GM21717 (cell line): ENCODE measurements around the gene RAB8A.
"Not testable (repeated sequence)": the region's sequence is repeated elsewhere in the genome, so short reads cannot be mapped to it uniquely, and the experiment has no call there.

Experiments
- ATAC-seq: cut with Tn5 transposase; IDR thresholded peaks from one replicate; pipeline ENCODE4 v1.9.1; 2021; ENCODE audit warnings: mild to moderate bottlenecking, moderate library complexity; ENCODE audit not compliant: unreplicated experiment

RAB8A gene

DNA sequence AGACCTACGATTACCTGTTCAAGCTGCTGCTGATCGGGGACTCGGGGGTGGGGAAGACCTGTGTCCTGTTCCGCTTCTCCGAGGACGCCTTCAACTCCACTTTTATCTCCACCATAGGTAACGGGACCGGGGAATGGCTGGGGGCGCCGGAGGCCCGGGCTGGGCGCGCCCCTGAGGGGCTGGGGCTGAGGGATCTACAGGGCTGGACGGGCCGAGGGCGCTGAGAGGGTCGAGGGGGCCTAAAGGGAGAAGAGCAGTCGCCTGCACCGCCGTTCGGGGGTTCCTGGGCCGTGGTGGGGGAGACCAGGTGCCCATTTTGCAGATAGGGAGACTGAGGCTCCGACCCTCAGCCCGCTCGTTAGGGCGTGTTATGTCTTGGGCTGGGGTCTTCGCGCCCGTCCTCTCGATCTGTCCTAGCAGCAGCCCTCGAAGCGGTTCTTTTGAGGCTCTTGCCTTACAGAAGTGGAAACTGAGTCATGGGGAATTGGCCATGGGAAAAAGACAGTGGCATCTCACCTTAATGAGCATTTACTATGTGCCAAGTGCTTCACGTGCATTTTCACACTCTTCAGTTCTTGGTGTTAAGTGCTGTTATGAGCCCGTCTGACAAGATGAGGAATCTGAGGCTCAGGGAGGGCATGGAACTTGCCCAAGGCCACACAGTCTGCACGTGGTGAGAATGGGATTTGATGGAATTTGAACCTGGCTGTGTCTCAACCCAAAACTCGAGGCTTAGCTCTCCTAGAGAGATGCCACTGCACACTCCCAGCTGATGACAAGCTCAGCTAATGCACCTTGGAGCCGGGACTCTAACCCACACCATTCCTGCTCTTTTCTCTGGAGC lies 442 bp downstream of the RAB8A start:
- no peak for ATAC-seq

DNA sequence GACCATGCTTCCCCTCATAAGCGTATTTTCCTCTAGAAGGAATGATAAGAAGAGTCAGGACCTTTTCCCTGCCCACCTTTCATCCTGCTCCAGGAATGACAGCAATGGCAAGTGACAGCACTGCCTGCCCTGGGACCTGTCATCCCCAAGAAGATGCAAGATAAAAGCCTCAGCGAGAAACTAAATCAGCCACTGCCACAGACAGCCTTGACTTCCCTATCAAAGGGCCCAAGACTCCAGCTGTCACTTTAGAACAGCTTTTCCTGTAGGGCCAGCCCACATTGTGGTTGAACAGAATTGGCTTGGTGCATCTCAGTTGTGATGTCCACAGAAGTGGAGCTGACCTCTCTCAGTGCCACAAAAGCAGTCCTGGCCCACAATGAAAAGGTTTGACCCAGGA lies 1.1 kb downstream of the RAB8A start:
- no peak for ATAC-seq

DNA sequence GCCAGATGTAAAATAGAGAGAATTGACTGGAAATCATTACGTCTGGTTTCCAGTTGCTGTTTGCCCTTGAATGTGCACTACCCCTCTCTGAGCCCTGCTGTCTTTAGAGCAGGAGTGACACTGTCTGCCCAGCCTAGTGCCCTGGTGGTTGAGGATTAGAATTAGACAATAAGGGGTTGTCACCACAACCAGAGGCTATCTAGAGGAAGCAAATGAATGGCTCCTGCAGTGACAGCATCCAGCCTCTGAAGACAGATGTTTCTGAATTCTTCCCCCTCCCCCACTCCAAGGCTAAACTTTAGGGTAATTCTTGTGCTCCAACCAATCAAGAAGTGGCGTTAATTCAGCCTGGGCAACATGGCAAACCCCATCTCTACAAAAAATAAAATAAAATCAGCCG lies 2.0 kb downstream of the RAB8A start:
- ATAC-seq, result no peak

DNA sequence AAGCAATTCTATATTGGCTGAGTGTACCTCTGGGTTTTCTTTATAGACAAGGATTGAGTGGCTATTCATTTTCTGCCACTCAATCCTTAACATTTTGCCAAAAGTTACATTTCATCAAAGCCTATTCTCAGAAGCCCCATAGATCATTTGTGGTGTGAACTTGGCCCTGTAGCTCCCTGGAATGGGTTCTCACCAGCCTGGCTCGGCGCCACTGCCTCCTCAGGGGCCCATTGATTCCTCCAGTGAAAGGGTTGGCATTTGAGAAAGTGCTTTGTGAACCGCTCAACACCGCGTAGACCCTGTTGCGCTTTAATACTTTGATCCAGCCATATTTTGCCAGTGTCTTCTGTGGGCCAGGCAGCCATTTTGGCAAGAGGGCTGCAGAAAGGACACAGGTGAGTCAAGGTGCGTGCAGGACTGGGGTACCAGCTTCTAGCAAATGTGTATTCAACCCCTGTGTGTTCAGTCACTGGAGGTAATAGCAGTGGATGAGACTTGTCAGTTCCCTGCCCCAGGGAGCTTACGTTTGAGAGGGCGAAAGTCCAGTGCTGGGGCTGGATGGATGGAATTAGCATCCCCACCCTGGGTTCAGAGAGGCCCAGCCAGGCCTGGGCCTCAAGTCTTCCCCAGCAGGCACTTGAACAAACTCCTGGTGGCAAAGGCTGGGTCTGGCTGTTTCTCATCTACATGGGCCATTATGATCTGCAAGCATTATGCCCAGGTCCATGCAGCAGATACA lies 3.8 kb downstream of the RAB8A start:
- no peak for ATAC-seq

DNA sequence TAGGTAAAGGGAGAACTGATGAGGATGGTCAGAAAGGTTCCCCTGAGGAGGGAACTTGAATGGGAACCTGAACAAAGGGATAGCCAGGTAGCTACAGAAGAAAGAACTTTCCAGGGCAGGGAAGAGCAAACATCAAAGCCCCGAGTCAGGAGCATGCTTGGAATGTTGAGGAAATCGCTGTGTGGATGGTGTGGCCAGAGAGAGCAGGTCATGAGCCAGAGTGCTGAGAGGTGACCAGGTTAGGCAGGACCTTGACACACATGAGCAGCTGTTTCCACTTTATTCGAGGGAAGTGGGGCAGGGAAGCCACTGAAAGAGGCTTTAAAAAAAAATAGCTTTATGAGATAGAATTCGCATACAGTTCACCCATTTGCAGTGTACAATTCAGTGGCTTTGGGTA lies 4.4 kb downstream of the RAB8A start:
- ATAC-seq, result no peak

DNA sequence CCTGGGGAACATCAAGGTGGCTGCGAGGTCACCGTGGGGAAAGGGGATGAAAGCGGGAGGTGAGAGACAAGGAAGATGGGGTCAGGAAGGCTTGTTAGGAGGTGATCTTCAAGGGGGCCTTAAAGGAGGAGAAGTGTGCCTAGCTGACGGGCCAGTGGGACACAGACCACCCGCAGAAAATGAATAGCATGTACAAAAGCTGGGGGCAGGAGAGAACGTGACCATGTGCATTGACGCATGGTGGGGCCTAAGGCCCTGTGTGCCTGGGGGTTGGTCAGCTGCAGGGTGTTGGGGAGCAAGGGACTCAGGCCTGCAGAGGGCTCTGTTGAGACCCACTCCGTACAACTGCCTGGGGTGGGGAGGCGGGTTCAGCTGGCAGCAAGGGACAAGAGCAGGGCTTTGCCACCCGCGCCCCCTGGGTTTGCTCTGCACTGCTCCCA lies 5.9 kb downstream of the RAB8A start:
- ATAC-seq, result no peak

DNA sequence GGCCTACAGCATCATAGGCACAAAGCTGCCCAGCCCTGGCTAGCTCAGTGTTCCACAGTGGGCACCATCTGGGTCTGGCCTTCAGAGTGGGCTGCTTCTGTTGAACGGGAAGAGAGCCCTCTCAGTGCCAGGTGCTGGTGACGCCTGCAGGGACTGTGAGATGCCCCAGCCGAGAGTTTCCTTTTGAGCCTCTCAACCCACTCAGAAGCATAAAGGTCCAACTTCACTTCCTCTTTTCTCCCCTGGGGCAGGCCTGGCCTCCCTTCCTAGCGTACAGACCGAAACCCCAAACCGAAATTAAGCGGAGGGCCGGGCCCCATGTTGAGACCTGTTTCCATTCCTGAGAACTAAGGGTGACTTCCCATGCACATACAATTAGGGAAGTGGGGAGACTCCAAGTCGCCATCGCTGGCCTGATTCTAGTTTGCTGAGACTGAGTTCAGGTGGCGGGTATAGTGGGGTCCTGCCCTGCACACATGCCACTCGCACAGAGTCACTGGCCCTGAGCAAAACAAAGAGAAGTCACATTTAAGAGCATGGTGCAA lies 6.9 kb downstream of the RAB8A start:
- ATAC-seq, result peak; percentile 65

DNA sequence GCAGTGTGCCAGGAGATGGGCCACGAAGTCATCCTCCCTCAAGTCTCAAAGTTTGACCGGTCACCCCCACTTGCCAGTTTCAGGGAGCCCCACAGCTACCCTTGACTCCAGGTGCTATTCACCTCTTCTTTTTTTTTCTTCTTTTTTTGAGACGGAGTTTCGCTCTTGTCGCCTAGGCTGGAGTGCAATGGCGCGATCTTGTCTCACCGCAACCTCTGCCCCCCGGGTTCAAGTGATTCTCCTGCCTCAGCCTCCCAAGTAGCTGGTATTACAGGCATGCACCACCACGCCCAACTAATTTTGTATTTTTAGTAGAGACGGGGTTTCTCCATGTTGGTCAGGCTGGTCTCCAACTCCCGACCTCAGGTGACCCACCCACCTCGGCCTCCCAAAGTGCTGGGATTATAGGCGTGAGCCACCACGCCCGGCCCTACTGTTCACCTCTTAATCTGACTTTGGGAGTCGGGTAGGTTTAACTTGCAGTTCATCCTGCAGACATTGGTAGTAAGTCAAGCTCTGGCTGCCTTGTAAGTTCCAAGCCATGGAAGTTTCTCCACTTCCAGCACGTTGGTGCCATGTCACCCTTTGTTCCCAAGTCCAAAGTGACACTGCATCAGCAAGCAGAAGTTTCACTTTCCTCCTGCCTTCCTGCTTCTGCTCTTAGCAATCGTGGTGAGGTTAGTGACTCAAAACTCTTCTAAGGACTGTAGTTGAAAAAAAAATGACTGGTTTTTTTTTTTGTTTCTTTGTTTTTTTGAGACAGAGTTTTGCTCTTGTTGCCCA lies 7.6 kb downstream of the RAB8A start:
- ATAC-seq, result not testable (repeated sequence)

DNA sequence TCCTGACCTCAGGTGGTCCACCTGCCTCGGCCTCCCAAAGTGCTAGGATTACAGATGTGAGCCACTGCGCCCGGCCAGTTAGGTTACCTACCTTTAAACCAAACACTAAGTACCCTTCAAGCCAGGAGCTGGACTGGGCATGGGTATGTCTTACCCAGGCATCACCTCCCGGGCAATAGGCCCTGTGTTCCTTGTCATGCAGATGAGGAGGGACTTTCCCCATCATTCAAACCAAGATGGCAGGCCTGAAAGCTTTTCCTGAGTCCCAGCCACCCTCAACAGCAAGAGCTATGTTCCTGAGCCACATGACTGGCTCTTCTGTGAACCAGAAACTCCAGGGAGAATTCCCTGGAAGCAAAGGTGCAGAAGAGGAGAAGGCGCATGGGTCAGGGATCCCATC lies 9.5 kb downstream of the RAB8A start:
- no peak for ATAC-seq

DNA sequence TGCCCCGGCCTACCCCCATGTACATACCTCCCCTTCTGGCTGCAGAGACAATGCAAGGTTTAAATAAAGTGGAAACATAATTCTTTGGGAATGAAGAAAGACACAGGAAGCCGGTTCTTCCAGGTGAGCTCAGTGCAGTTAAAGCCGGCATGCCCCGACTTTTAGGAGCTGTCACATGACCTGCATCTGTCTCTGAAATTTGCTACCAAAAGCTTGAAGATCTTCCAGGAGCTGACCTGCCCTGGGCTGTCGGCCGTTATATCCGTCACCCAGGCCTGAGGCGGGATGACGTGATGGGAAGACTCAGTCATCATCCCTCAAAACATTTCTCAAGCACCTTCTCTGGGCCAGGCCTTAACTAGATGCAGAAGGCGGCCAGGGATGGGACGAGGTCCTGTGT lies 10.3 kb downstream of the RAB8A start:
- ATAC-seq, result no peak

DNA sequence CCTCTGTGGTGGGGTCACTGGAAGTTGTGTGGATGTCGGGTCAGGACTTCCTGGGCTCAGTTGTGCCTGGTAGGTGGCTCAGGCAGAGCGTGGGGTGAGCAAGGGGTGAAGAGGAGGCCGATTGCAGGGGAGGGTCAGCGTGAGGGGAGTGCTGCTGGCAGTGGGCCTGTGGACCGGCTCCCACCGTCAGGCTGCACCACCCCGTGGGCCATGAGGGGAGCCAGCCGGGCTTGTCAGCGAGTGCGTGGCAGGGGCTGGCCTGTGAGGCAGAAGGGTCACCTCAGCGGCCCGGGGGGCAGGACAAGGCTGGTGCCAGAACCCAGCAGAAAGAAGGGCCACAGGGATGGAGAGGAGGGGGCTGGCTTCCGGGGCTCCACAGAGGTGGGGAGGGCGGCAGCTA lies 13.3 kb downstream of the RAB8A start:
- ATAC-seq, result no peak

DNA sequence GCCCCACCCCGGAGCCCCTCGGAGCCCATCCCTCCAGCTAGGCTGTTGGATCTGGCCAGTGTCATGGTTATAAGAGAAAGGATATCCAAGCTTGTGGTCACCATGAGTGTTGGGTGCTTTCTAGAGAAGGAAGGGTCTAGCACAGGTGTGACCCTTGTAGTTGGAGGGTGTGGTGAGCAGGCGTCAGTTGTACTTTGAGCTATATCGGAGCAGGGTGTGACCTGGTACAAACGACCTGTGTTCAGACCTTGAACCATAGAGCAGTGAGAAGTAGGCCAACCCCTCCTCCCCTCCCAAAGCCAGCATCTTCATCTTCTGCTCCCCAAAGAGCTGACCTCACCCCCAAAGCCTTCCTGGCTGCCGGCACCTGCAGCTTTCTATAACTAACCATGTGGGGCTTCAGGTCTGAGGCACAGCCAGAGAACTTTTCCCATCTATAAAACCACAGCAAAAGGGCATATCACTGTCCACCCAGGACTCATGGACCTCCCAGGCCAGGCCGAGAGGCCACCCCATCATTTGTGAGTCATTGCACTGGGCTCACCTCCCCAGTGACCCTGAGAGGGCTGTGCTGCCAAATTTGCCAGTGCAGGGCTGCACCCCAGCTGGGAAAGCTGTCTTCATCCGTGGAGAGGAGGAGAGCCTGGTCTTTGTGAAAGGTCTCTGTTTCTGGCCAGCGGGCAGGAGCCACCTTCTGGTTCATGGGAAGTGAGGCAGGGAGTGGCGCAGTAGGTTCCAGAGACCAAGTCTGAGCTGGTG lies 14.2 kb downstream of the RAB8A start:
- ATAC-seq, result no peak

DNA sequence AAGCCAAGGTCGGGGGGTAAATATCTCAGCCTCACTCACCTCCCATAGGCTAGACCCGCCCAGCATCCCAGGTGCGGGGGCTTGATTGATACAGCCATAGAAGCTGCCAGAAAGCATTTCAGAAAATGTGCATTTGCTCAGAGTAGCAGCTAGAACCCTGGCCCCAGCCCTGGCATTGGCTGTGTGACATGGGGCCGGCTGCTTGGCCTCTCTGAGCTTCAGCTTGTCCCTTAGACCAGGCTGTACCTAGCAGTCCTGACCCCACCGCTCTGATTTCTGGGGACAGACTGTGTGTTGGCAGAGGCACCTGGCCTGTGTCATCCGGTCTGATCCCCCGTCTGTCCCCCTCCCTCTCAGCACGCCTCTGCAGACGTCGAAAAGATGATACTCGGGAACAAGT lies 15.4 kb downstream of the RAB8A start:
- ATAC-seq, result no peak

DNA sequence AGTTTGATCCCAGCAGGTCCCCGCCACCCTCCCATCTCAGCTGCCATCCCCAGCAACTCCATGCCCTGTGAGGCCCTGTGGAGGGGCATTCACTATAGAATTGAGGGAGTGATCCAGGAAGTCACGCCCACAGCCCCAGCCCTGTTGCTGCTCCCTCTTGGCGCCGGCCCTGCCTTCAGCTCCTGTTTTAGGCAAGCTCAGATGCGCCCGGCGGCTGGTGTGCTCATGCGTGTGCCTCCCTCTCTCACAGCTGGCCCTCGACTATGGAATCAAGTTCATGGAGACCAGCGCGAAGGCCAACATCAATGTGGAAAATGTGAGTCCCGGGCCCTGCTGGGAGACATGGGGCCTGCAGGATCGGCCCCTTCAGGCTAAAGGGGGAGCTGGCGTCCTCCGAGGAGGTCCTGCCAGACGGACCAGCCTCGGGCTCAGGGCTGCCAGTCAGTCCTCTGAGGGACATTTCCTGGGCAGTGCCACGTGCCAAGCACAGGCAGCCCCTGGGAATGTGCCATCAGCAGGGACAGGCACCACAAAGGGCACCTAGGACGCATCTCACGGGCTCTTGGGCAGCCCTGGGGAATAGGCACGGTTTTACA lies 16.2 kb downstream of the RAB8A start:
- no peak for ATAC-seq

DNA sequence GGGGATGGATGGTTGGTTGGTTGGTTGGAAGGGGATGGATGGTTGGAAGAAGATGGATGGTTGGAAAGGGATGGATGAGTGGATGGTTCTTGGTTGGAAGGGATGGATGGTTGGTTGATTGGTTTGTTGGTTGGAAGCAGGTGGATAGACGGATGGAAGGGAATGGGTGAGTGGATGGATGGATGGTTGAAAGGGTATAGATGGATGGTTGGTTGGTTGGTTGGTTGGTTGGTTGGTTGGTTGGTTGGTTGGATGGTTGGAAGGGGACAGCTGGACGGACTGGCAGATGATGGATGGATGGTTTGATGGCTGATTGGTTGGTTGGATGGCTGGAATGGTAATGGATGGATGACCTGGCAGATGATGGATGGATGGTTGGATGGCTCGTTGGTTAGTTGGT lies 20.0 kb downstream of the RAB8A start:
- no peak for ATAC-seq

DNA sequence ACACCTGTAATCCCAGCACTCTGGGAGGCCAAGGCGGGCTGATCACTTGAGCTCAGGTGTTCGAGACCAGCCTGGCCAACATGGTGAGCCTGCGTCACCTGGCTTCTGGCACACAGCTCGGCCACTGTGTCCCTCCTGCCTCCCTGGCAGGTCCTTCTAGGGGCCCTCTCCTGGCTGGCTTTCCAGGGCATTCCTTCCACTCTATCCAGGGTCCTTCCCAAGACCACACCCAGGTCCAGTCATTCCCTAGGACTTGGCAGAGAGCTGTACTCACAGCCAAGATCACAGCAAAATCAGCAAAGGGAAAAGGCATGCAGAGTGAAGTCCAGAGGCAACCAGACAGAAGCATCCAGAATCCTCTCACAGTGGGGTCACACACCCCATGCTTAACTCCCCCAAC lies 22.1 kb downstream of the RAB8A start:
- no peak for ATAC-seq

DNA sequence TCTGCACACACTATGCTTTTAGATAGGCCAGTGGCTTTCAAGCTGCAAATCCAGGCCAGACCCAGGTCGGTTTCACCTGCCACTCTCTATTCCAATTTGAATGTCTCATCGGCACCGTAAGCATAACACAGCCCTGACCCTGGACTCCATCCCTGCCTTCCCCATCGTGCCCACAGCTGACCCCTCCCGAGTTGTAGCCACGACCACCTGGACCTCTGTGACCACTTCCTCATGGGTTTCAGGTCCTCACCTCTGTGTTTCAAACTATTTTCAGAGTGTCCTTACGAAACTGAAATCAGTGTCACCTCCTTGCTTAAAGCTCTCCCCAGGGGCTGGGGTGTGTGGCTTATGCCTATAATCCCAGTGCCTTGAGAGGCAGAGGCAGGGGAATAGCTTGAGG lies 22.8 kb downstream of the RAB8A start:
- no peak for ATAC-seq

DNA sequence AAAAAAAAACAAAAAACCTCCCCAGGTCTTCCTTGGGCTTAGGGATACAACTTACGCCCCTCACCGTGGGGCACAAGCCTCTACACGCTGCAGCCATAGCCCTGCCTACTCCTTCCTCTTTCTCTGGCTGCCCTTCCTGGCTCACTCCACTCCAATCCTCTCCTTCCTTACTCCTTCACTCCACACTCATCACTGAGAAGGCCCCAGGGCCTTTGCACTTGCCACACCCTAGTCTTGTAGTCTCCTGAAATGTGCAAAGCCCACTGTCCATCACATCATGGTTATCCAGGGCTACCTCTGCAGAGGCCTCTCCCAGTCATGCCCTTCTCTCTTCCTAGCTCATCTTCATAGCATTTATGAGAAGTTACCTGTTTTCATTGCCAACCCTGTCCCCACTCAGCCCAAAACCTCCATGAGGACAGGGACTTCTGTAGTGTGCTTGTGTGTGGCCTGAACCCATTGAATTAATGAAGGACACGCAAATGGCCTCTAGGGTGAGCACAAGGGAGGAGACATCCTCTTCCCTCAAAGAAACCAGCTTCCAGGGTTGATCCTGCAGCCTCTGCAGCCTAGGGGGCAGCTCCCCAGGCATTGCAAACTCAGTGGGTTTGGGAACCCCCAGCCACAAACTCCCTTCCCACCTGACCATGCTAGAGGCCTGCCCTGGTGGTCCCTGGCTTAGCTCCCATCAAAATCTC lies 23.9 kb downstream of the RAB8A start:
- ATAC-seq, result no peak

DNA sequence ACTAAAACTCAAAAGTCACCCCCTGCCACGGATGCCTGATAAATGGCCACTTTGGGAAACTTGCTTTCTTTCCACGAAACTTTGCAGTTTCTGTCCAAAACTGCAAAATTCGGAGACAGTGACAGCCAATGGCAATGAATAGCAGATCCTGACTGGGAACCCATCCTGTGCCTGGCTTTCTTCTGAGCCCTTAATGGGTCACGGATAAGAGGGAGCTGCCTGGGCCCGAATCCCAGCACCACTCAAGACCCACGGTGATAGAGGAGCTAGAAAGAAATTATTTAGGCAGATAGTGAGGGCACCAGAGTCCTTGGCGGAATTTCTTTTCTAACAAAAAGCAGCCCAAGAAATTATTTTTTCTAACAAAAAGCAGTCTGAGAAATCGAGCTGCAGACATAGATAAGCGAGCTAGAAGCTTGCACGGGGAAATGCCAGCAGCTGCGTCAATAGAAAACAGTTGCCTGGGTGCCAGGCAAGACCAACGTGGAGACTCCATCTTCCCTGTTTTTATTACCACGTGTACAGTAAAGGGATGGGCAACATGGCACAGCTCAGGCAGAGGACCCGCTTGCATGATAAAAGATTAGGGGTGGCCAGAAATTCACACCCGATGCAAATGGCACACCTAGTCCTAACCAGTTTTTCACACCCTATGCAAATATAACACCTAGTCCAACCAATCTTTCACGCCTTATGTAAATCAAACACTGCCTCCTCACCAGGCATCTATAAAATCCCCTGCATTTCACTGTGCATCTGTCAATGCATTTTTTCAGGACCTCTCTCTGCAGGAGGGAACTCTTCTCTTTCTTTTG lies 24.7 kb downstream of the RAB8A start:
- ATAC-seq, result no peak
